HK-2 (cell line): ENCODE measurements around the gene IFNA17.
"Not testable (repeated sequence)": the region's sequence is repeated elsewhere in the genome, so short reads cannot be mapped to it uniquely, and the experiment has no call there.

Source experiments
- DNase-seq: peaks from one replicate; pipeline ENCODE4 v3.0.0-alpha.2; 2018; ENCODE audit not compliant: unreplicated experiment

IFNA17 gene

GRCh38 chr9:21210782-21211181, 17.2 kb downstream of the IFNA17 start:
- DNase-seq: not testable (repeated sequence)

GRCh38 chr9:21210311-21210710, 17.7 kb downstream of the IFNA17 start:
- DNase-seq: no peak

DNA sequence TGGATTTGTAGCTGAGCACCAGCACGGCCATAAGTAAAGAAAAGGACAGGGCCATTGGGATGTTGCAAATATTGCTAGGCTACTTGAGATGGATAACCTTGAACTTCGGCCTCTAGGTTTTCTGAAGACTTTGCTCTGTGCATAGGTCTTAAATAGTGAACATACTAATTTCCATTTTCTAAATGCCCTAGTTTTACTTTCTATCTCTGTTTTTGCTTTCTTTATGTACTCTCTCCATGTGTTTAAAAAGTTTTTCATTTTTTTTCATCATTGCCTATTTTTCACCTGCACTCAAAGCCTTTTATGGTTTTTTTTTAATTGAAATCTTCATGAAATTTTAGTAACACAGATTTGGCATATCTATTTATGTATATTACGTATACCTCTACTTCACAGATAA, 21.0 kb downstream of the IFNA17 start, which contains the start of gene IFNA10:
TSS of gene IFNA10 (minus strand) at position 101 of the 400 bp plus-strand sequence. CDS start at position 55, 46 bp downstream.
- DNase-seq: not testable (repeated sequence)

GRCh38 chr9:21205204-21205603, 22.8 kb downstream of the IFNA17 start:
- DNase-seq: no peak

GRCh38 chr9:21202105-21202504, 25.9 kb downstream of the IFNA17 start, which contains the start of gene IFNA7:
Gene IFNA7, minus strand, starts transcription at chr9:21202205. Its CDS starts 40 bp downstream, at chr9:21202165.
- DNase-seq: not testable (repeated sequence)

GRCh38 chr9:21194867-21195776, 32.9 kb downstream of the IFNA17 start:
- not testable (repeated sequence) for DNase-seq

- DNase-seq: not testable (repeated sequence)
Measured at GRCh38 chr9:21187487-21187886, 40.5 kb downstream of the IFNA17 start, which contains the start of gene IFNA4. Gene IFNA4, minus strand, starts transcription at chr9:21187587. Its CDS starts 56 bp downstream, at chr9:21187531.

DNA sequence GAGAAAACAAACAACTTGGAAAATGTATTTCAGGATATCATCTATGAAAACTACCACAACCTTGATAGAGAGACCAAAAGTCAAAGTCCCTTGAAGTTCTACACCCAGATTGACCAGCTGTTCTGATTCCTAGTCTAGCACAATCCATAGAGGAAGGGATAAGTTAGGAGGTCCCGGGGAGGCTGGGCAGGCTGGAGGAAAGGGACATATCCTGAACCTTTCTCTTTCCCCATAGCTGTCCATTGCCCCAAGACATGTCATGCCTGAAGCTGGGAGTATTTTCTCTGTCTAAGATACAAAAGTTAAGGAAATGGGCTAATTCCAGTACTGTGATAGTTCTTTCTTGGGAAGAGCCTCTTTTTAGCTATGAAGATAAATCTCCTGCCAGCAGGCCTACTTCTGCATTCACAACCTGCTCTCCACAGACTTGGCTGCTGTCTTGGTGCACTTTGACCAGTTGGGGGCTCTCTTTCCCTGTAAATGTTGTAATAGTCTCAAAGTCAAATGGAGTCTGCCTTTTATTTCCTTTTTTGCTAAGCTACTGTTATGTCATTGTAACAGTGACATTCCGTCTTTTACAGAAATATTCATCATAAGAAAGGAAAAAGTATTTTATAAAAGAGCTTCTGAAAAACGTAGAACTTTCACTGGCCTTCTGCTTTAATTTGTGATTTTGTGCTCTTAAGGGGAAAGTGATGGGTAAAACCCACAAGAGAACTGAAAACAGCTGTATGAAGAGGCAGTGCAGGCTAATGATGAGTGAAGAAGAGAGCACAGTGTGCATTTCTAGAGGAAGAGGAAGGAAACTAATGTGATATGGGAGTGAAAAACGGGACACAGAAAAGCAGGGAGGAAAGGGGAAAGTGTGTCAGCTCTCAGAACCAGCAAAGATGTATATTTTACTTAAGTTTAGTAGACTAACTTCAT, 44.9 kb downstream of the IFNA17 start:
- DNase-seq: not testable (repeated sequence)
